Neuronal stem cell (in vitro differentiated cells): ENCODE data around the gene MEF2A.

Experiments used
- DNase-seq: peaks from one replicate; pipeline ENCODE4 v3.0.0-alpha.2; 2013; ENCODE audit warnings: low spot score
- H2AFZ ChIP-seq: one replicate; pipeline ENCODE4 v1.6.1; 2013; ENCODE audit warnings: mild to moderate bottlenecking, low read length, inconsistent platforms
- H2AK5ac ChIP-seq: 2 replicates; pipeline ENCODE4 v1.6.1; 2013; ENCODE audit warnings: low read depth, mild to moderate bottlenecking, inconsistent platforms, low read length, moderate library complexity, mixed read lengths
- H2BK120ac ChIP-seq: 2 replicates; pipeline ENCODE4 v1.6.1; 2013; ENCODE audit warnings: low read depth, mild to moderate bottlenecking, inconsistent platforms, low read length, moderate library complexity, mixed read lengths
- H2BK12ac ChIP-seq: one replicate; pipeline ENCODE4 v1.6.1; 2013; ENCODE audit warnings: low read length, inconsistent platforms
- H2BK15ac ChIP-seq: 2 replicates; pipeline ENCODE4 v1.6.1; 2013; ENCODE audit warnings: mild to moderate bottlenecking, low read length, inconsistent platforms, mixed read lengths
- H2BK5ac ChIP-seq: one replicate; pipeline ENCODE4 v1.6.1; 2013; ENCODE audit warnings: inconsistent platforms, mild to moderate bottlenecking, low read length, moderate library complexity
- H3K14ac ChIP-seq: one replicate; pipeline ENCODE4 v1.6.1; 2013; ENCODE audit warnings: low read length, inconsistent platforms
- H3K18ac ChIP-seq: 2 replicates; pipeline ENCODE4 v1.6.1; 2013; ENCODE audit warnings: low read length, inconsistent platforms
- H3K23ac ChIP-seq: 2 replicates; pipeline ENCODE4 v1.6.1; 2013; ENCODE audit warnings: low read depth, mild to moderate bottlenecking, mixed read lengths, low read length, inconsistent platforms; ENCODE audit not compliant: poor library complexity
- H3K27ac ChIP-seq: replicated peaks from 3 replicates; pipeline ENCODE4 v1.5.1; 2013; ENCODE audit warnings: low read length, inconsistent platforms
- H3K27me3 ChIP-seq, 3 experiments: 2 replicates each; pipeline ENCODE4 v1.6.1; 2013; ENCODE audit warnings: low read length in 3 of 3, mild to moderate bottlenecking in 2 of 3, inconsistent platforms in 1 of 3, low read depth in 1 of 3, mixed read lengths in 1 of 3, moderate library complexity in 1 of 3; ENCODE audit not compliant: control insufficient read depth in 3 of 3, insufficient read depth in 3 of 3
- H3K36me3 ChIP-seq, 2 donors: replicated peaks in 1 of 2; 2 replicates each; pipeline ENCODE4 v1.6.1; 2013; ENCODE audit warnings: low read length in 2 of 2; ENCODE audit not compliant: control insufficient read depth in 2 of 2, insufficient read depth in 2 of 2
- H3K4ac ChIP-seq: 2 replicates; pipeline ENCODE4 v1.6.1; 2013; ENCODE audit warnings: inconsistent platforms, mild to moderate bottlenecking, low read length, moderate library complexity
- H3K4me1 ChIP-seq, 2 donors: 1 replicate in 1 of 2; 2 replicates in 1 of 2; pipeline ENCODE4 v1.6.1; 2013; ENCODE audit warnings: low read length in 2 of 2, low read depth in 1 of 2; ENCODE audit not compliant: control insufficient read depth in 2 of 2, insufficient read depth in 1 of 2
- H3K4me2 ChIP-seq: one replicate; pipeline ENCODE4 v1.6.1; 2013; ENCODE audit warnings: mild to moderate bottlenecking, low read length, inconsistent platforms; ENCODE audit not compliant: insufficient read depth, poor library complexity, severe bottlenecking
- H3K4me3 ChIP-seq, 2 donors: 2 replicates each; pipeline ENCODE4 v1.5.1; 2013; ENCODE audit warnings: low read length in 2 of 2, mild to moderate bottlenecking in 2 of 2, inconsistent platforms in 1 of 2, moderate library complexity in 1 of 2
- H3K79me1 ChIP-seq: one replicate; pipeline ENCODE4 v1.6.1; 2013; ENCODE audit warnings: low read depth, mild to moderate bottlenecking, inconsistent platforms, low read length, moderate library complexity
- H3K9ac ChIP-seq: one replicate; pipeline ENCODE4 v1.6.1; 2013; ENCODE audit warnings: mild to moderate bottlenecking, low read depth, low read length, inconsistent platforms; ENCODE audit not compliant: poor library complexity
- H3K9me3 ChIP-seq, 2 donors: replicated peaks in 1 of 2; 2 replicates each; pipeline versions ENCODE3 to v1.6.1; 2013; ENCODE audit warnings: low read length in 2 of 2, mild to moderate bottlenecking in 2 of 2, inconsistent platforms in 1 of 2, low read depth in 1 of 2, mixed read lengths in 1 of 2, moderate library complexity in 1 of 2; ENCODE audit not compliant: control insufficient read depth in 2 of 2, insufficient read depth in 1 of 2
- H4K8ac ChIP-seq: one replicate; pipeline ENCODE4 v1.6.1; 2013; ENCODE audit warnings: low read depth, mild to moderate bottlenecking, inconsistent platforms, low read length, moderate library complexity
- H4K91ac ChIP-seq: one replicate; pipeline ENCODE4 v1.6.1; 2013; ENCODE audit warnings: low read length, low read depth, mild to moderate bottlenecking, inconsistent platforms; ENCODE audit not compliant: poor library complexity
- WGBS, 2 donors: extraction: QIAGEN DNeasy Blood & Tissue Kit; methylation state at CpG; one replicate each; pipeline ENCODE4 v1.1.7; 2013; ENCODE audit warnings: missing lambda C conversion rate in 2 of 2, mixed read lengths in 1 of 2; ENCODE audit not compliant: insufficient read length in 2 of 2, insufficient replicate concordance in 1 of 2; ENCODE audit errors: extremely low coverage in 2 of 2; 5-methylcytosine and 5-hydroxymethylcytosine counted together

MEF2A gene

GRCh38 chr15:99718421-99718820 lies 152.6 kb downstream of the MEF2A start:
- no peak overlapping the region for H3K4me3 ChIP-seq
- WGBS, 2 donors = no CpG with 5 or more reads among the region's 4 CpGs
- no peak overlapping the region for H3K4me2 ChIP-seq
- H3K18ac ChIP-seq = no peak overlapping the region
- H2AK5ac ChIP-seq = no peak overlapping the region
- no peak overlapping the region for H2AFZ ChIP-seq
- no peak overlapping the region for H2BK12ac ChIP-seq
- no peak overlapping the region for H3K23ac ChIP-seq
- peaks cover 2 to 51% of the 10 kb centered on the region in 2 donors for H3K36me3 ChIP-seq
- H3K4me1 ChIP-seq = no peaks in the 10 kb centered on the region
- no peaks in the 10 kb centered on the region for H3K27me3 ChIP-seq
- no peaks in the 10 kb centered on the region for H3K9me3 ChIP-seq
- H2BK5ac ChIP-seq = no peak overlapping the region
- no peak overlapping the region for H4K91ac ChIP-seq
- no peak overlapping the region for H3K14ac ChIP-seq
- no peak overlapping the region for H3K4ac ChIP-seq
- no peak overlapping the region for H3K9ac ChIP-seq
- H3K27ac ChIP-seq = no peak overlapping the region
- no peak overlapping the region for H2BK15ac ChIP-seq
- DNase-seq = no peak
- no peak overlapping the region for H4K8ac ChIP-seq
- H3K79me1 ChIP-seq = peaks cover 2% of the 10 kb centered on the region
- no peak overlapping the region for H2BK120ac ChIP-seq

- H4K8ac ChIP-seq = no peak overlapping the region
- H3K27me3 ChIP-seq = no peaks in the 10 kb centered on the region
- H2AFZ ChIP-seq = no peak overlapping the region
- H2BK5ac ChIP-seq = no peak overlapping the region
- H2AK5ac ChIP-seq = no peak overlapping the region
- no peak overlapping the region for H2BK120ac ChIP-seq
- no peak overlapping the region for H2BK12ac ChIP-seq
- H3K18ac ChIP-seq = no peak overlapping the region
- DNase-seq = no peak
- no peaks in the 10 kb centered on the region for H3K4me1 ChIP-seq
- no peak overlapping the region for H3K14ac ChIP-seq
- H3K27ac ChIP-seq = no peak overlapping the region
- peaks cover 2 to 44% of the 10 kb centered on the region in 2 donors for H3K36me3 ChIP-seq
- H3K4me2 ChIP-seq = no peak overlapping the region
- H3K79me1 ChIP-seq = peaks cover 2% of the 10 kb centered on the region
- no peaks in the 10 kb centered on the region for H3K9me3 ChIP-seq
- H2BK15ac ChIP-seq = no peak overlapping the region
- no CpG with 5 or more reads among the region's 5 CpGs for WGBS, 2 donors
- H3K9ac ChIP-seq = no peak overlapping the region
- no peak overlapping the region for H4K91ac ChIP-seq
- no peak overlapping the region for H3K23ac ChIP-seq
- no peak overlapping the region for H3K4ac ChIP-seq
- H3K4me3 ChIP-seq = no peak overlapping the region
Measured at GRCh38 chr15:99719096-99719541, 153.3 kb downstream of the MEF2A start.

- Histone ChIP-seq H3K27me3 (no peaks in the 10 kb centered on the region), H2BK12ac (no peak overlapping the region), H3K18ac (no peak overlapping the region), H2BK5ac (no peak overlapping the region), H2BK120ac (no peak overlapping the region), H3K14ac (no peak overlapping the region), H3K4ac (no peak overlapping the region), H2AFZ (no peak overlapping the region), H3K27ac (no peak overlapping the region), H4K8ac (no peak overlapping the region), H3K4me3 (no peak overlapping the region), H2BK15ac (no peak overlapping the region), H3K79me1 (peaks cover 7% of the 10 kb centered on the region), H3K23ac (no peak overlapping the region), H3K9me3 (peaks cover 4 to 10% of the 10 kb centered on the region in 2 donors), H3K9ac (no peak overlapping the region), H2AK5ac (no peak overlapping the region), H3K4me2 (no peak overlapping the region), H4K91ac (no peak overlapping the region), H3K36me3 (peaks cover 2 to 30% of the 10 kb centered on the region in 2 donors), H3K4me1 (no peaks in the 10 kb centered on the region)
- no peak for DNase-seq
- WGBS, 2 donors = no CpG with 5 or more reads among the region's 7 CpGs
Measured at GRCh38 chr15:99720533-99720932, 154.7 kb downstream of the MEF2A start.

- Histone ChIP-seq H3K27me3 (no peaks in the 10 kb centered on the region), H3K14ac (no peak overlapping the region), H3K18ac (no peak overlapping the region), H3K4me1 (no peaks in the 10 kb centered on the region), H2BK120ac (no peak overlapping the region), H3K36me3 (peaks cover 2 to 23% of the 10 kb centered on the region in 2 donors), H3K4me2 (no peak overlapping the region), H3K9me3 (peaks cover 8 to 17% of the 10 kb centered on the region in 2 donors), H3K4me3 (no peak overlapping the region), H3K9ac (no peak overlapping the region), H3K4ac (no peak overlapping the region), H4K8ac (no peak overlapping the region), H2AFZ (no peak overlapping the region), H4K91ac (no peak overlapping the region), H2BK12ac (no peak overlapping the region), H2AK5ac (no peak overlapping the region), H3K23ac (no peak overlapping the region), H3K79me1 (peaks cover 7% of the 10 kb centered on the region), H2BK5ac (no peak overlapping the region), H2BK15ac (no peak overlapping the region), H3K27ac (no peak overlapping the region)
- DNase-seq = no peak
- no CpG with 5 or more reads among the region's 3 CpGs for WGBS, 2 donors
Measured at GRCh38 chr15:99721104-99721778, 155.5 kb downstream of the MEF2A start.
